Left lung (tissue), 10 donors: Measurements from ENCODE around the gene AP2S1. TPM values are rescaled to one million over a fixed set of nuclear protein-coding genes. Genes with fewer than 3 reads are reported as not detected.

ENCODE experiments used
- ATAC-seq: fragments of 200-7000 bp; cut with Tn5 transposase; one replicate; pipeline ENCODE4 v1.9.1; 2020; ENCODE audit warnings: moderate library complexity
- DNase-seq, 4 donors: peaks; one replicate each; pipeline ENCODE4 v3.0.0-alpha.2; 2013 to 2020
- H3K27ac ChIP-seq, 2 donors: fragments of 200-600 bp; sonication (generic) in 1 of 2; one replicate each; pipeline versions ENCODE4 v1.5.0 to v1.8.0; 2020 to 2021
- H3K27me3 ChIP-seq, 2 donors: fragments of 200-600 bp; sonication (generic) in 1 of 2; one replicate each; pipeline versions ENCODE4 v1.5.0 to v1.8.0; 2020 to 2021
- H3K36me3 ChIP-seq, 2 donors: fragments of 200-600 bp; sonication (generic) in 1 of 2; one replicate each; pipeline versions ENCODE4 v1.5.0 to v1.8.0; 2020 to 2021
- H3K4me1 ChIP-seq, 2 donors: fragments of 200-600 bp; one replicate each; pipeline ENCODE4 v1.8.0; 2021
- H3K4me3 ChIP-seq, 2 donors: fragments of 200-600 bp; sonication (generic) in 1 of 2; one replicate each; pipeline versions ENCODE4 v1.5.0 to v1.8.0; 2020 to 2021; ENCODE audit warnings: mild to moderate bottlenecking in 1 of 2
- H3K9me3 ChIP-seq, 2 donors: fragments of 200-600 bp; sonication (generic) in 1 of 2; one replicate each; pipeline versions ENCODE4 v1.5.0 to v1.8.0; 2020 to 2021
- CTCF ChIP-seq, 2 donors: fragments of 200-600 bp; sonication (generic) in 1 of 2; IDR thresholded peaks; one replicate each; pipeline versions ENCODE4 v1.5.0 to v1.8.0; 2021; ENCODE audit warnings: antibody characterized with exemption in 2 of 2
- intact Hi-C, 2 donors: fragments of 100-400 bp; cut with DNase I; formaldehyde crosslinking; loops; one replicate each; pipeline versions ENCODE4 v1.11.2 to v1.14.2; 2022
- polyA plus RNA-seq, 6 donors: library from polyadenylated mRNA; unstranded; fragments of 120-200 nt; gene quantifications; one replicate each; pipeline ENCODE4 v1.2.1, GENCODE V29; 2013; ENCODE audit not compliant: insufficient read length in 6 of 6
- total RNA-seq, 2 donors: library from RNA; stranded (reverse); fragmentation: NEBNext Ultra II Directional; extraction: Animal tissue kit (Norgen Biotek cat#: 25700); gene quantifications; one replicate each; pipeline ENCODE4 v1.2.1, GENCODE V29; 2021
- donor health status: DM: no; HTN: yes; CAD: no.
- donor health status: DM: no; HTN: no; CAD: no.

AP2S1 gene
- total and polyA plus RNA-seq, 8 donors: 92.3 to 163 (median 113) TPM

DNA sequence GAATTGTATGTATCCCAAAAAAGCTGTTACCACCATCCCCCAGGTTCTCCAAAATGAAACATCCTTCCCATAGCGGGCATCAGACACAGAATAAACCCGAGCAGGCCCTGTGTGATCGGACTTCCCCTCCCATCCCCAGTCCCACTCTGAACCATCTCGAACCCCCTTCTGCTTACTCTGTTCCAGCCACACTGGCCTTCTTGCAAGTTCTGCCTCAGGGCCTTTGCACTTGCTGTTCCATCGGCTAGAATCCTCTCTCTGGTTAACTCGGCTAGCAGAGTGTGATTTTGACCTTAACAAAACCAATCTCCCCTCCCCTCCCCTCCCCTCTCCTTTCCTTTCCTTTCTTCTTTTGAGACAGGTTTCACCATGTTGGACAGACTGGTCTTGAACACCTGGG is 15.7 kb downstream of the AP2S1 start:
- Histone ChIP-seq H3K27ac (no peak overlapping the region), H3K9me3 (no peaks in the 10 kb centered on the region), H3K36me3 (peaks cover 0 to 32% of the 10 kb centered on the region in 2 donors), H3K4me1 (no peaks in the 10 kb centered on the region), H3K4me3 (no peak overlapping the region), H3K27me3 (no peaks in the 10 kb centered on the region)
- TF ChIP-seq CTCF (IDR thresholded peaks at IDR 0.05): no peak
- intact Hi-C loops: no loop called here
- DNase-seq: no peak
- ATAC-seq: no peak

DNA sequence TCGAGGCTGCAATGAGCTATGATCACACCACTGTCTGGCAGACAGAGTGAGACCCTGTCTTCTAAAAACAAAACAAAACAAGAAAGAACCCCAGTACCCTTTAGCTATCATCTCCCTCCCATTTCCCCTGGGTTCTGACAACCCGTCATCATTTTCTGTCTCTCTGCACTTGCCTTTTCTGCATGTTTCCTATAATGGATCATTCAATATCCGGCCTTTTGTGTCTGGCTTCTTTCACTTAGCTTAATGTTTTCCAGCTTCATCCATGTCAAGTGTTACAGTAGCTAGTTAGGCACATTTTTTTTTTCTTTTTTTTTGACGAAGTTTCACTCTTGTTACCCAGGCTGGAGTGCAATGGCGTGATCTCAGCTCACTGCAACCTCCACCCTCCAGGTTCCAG is 16.5 kb downstream of the AP2S1 start:
- no peaks in the 10 kb centered on the region for H3K27me3 ChIP-seq
- H3K4me3 ChIP-seq: no peak overlapping the region
- H3K36me3 ChIP-seq: peaks cover 0 to 24% of the 10 kb centered on the region in 2 donors
- ATAC-seq (no peak), DNase-seq (no peak)
- no peak for TF ChIP-seq CTCF (IDR thresholded peaks at IDR 0.05)
- no peaks in the 10 kb centered on the region for H3K9me3 ChIP-seq
- no peak overlapping the region for H3K27ac ChIP-seq
- intact Hi-C loops: no loop called here
- peaks cover 0 to 2% of the 10 kb centered on the region in 2 donors for H3K4me1 ChIP-seq

DNA sequence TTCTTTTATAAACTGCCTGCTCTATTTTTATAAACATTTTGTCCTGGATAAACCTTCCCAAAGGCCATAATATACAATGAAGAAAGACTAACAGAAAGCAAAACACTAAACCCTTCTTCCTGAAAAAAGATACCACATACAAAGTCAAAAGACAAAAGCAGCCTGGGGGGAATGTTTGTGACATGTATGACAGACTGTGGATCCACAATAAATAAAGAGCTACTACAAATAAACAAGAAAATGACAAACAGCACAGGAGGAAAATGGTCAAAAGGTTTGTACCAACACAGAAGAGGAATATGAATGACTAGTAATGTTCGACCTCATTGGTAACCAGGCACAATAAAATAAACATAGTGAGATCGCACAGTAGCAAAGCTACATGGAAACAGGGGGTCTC is 19.8 kb downstream of the AP2S1 start:
- Histone ChIP-seq H3K4me1 (peaks cover 0 to 2% of the 10 kb centered on the region in 2 donors), H3K27ac (no peak overlapping the region), H3K27me3 (no peaks in the 10 kb centered on the region), H3K36me3 (no peaks in the 10 kb centered on the region), H3K4me3 (no peak overlapping the region), H3K9me3 (no peaks in the 10 kb centered on the region)
- no peak for TF ChIP-seq CTCF (IDR thresholded peaks at IDR 0.05)
- DNase-seq: no peak
- intact Hi-C loops: no loop called here
- ATAC-seq: no peak

DNA sequence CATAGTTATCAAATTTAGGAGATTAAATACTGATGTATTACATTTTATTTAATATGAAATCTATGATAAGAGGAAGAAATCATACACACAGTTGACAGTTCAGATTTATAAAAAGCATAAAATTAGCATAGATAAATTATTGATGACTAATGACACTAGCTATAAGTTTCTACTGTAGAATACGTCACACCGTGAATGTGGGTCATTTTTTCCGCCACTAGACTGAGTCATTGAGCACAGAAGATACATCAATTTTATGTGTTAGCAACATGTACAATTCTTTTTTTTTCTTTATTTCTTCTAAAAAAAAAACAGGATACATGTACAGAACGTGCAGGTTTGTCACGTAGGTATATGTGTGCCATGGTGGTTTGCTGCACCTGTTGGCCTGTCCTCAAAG is 22.2 kb downstream of the AP2S1 start:
- no peaks in the 10 kb centered on the region for H3K9me3 ChIP-seq
- TF ChIP-seq CTCF (IDR thresholded peaks at IDR 0.05): no peak
- ATAC-seq: no peak
- DNase-seq: no peak
- H3K27me3 ChIP-seq: no peaks in the 10 kb centered on the region
- H3K36me3 ChIP-seq: no peaks in the 10 kb centered on the region
- H3K4me1 ChIP-seq: peaks cover 2 to 7% of the 10 kb centered on the region in 2 donors
- intact Hi-C loops: no loop called here
- no peak overlapping the region for H3K4me3 ChIP-seq
- no peak overlapping the region for H3K27ac ChIP-seq

GRCh38 chr19:46825731-46826055 is 25.0 kb downstream of the AP2S1 start:
- peaks cover 2 to 23% of the 10 kb centered on the region in 2 donors for H3K4me1 ChIP-seq
- ATAC-seq (no peak), DNase-seq (no peak)
- no peaks in the 10 kb centered on the region for H3K36me3 ChIP-seq
- intact Hi-C loops: no loop called here
- H3K4me3 ChIP-seq: no peak overlapping the region
- TF ChIP-seq CTCF (IDR thresholded peaks at IDR 0.05): no peak
- H3K9me3 ChIP-seq: no peaks in the 10 kb centered on the region
- H3K27ac ChIP-seq: no peak overlapping the region
- no peaks in the 10 kb centered on the region for H3K27me3 ChIP-seq
